ENCODE measurements around the gene PLCB1. TPM values are rescaled to one million over a fixed set of nuclear protein-coding genes. Genes with fewer than 3 reads are reported as not detected.

The PLCB1 gene
- total and polyA plus RNA-seq, 10 of the 15 experiments (the other 5 are each of a cell fraction or from before 2014, with no cell fraction given), result 0.05 to 5.3 (median 0.17) TPM; not detected in 1

DNA sequence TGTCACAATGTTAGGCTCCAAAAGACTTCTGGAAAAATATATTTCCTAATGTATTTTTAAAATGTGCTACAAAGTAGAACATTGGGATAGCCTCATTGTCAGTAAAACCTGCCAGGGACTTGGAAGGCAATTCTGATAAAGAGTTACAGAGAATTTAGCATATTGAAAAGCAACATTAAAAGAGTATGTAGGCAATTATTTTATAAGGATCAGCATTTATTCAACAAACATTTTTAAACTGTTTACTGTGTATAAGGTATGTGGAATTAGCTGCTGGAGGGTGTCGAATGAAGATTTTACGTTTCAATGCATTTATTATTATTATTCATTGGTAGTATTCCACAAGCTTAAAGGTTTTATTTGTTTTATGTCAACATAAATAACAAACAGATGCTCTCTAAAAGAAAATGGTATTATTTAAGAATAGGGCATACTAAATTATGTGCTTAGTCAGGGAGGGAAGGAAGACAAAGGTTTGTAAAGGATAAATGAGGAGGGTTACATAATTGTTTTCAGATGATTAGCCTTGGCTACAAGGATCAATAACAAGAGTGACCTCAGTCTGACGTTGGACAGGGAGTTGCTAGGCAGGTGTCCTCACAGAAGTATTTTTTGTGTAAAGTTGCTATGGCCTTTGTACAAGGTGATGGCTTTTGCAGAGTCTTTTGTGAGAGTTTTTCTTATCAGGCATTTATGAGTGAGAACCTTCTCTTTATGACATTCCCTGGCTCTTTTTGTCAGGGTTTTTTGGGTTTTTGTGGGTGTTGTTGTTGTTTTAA is 623.5 kb downstream of the PLCB1 start:
- ChIA-PET POLR2A (interaction anchor here (1.0 kb wide), 1 partner anchor 21 kb away, joined by 3 read pairs; no protein-coding TSS in a partner anchor), RAD21 (ENCODE audit: unreplicated experiment) (no interaction called here), SMC1A (ENCODE audit: uncharacterized antibody, unreplicated experiment) (no interaction called here), CTCF (interaction anchor here (1.3 kb wide), 1 partner anchor 14 kb away, joined by 3 read pairs; no protein-coding TSS in a partner anchor)
- Histone ChIP-seq H3K36me3 (ENCODE audit: control insufficient read depth in 2 of 2, insufficient read depth in 2 of 2, low read length in 1 of 2) (no peaks in the 10 kb centered on the region), H4K20me1 (ENCODE audit: control insufficient read depth, insufficient read depth) (no peaks in the 10 kb centered on the region), H3K4me1 (ENCODE audit: control insufficient read depth, insufficient read depth, low read length) (no peaks in the 10 kb centered on the region), H3K9ac (ENCODE audit: control insufficient read depth, insufficient read depth, low read length) (no peak overlapping the region), H3K27me3 (replicated peaks in 1 of 2; ENCODE audit: control insufficient read depth in 2 of 2, insufficient read depth in 2 of 2, low read length in 1 of 2) (no peaks in the 10 kb centered on the region; a peak in 1 of 4 replicates), H3K9me3 (replicated peaks; ENCODE audit: control insufficient read depth, insufficient read depth, low read length) (no peaks in the 10 kb centered on the region), H3K27ac (ENCODE audit: control insufficient read depth, insufficient read depth) (no peak overlapping the region), H2AFZ (ENCODE audit: control insufficient read depth, low read depth, low read length) (no peak overlapping the region), H3K4me3 (no peak overlapping the region), H3K79me2 (ENCODE audit: control insufficient read depth, insufficient read depth, low read length) (no peaks in the 10 kb centered on the region), H3K4me2 (ENCODE audit: control insufficient read depth, insufficient read depth) (no peak overlapping the region)
- ATAC-seq (no peak), DNase-seq (ENCODE audit: low read depth, low spot score) (no peak), FAIRE-seq (no peak)
- in situ Hi-C loops (cut with MboI) (no loop called here), intact Hi-C loops (cut with micrococcal nuclease; ENCODE audit: unreplicated experiment) (loop anchor here (10.0 kb wide), 1 partner anchor 599 kb away; no protein-coding TSS in a partner anchor)
- TF ChIP-seq NRF1 (conservative IDR thresholded peaks at IDR 0.05; ENCODE audit: low read depth, low read length) (no peak), E2F8 (IDR thresholded peaks at IDR 0.05; ENCODE audit: low read depth, partially characterized antibody) (no peak)
- 18% methylated on average over 3 of the region's 3 CpGs for WGBS (ENCODE audit: insufficient coverage, insufficient replicate concordance, low lambda C conversion rate, missing lambda C conversion rate)
- no TSS peak for BruUV-seq (replicated peaks)
